Fibroblast of skin of left biceps (primary cell): ENCODE results near the gene TTC21A.

Source experiments
- DNase-seq, 2 experiments: peaks; one replicate each; pipeline ENCODE4 v3.0.0-alpha.2; 2013; ENCODE audit warnings: low read depth in 2 of 2

TTC21A gene

GRCh38 chr3:39180546-39181346 is 73.3 kb downstream of the TTC21A start:
- DNase-seq, result no peak

- no peak for DNase-seq
These were observed 74.2 kb downstream of the TTC21A start for GRCh38 chr3:39181408-39182335.

GRCh38 chr3:39183211-39184080 is 76.0 kb downstream of the TTC21A start:
- DNase-seq, result no peak

GRCh38 chr3:39184081-39184967 is 76.8 kb downstream of the TTC21A start:
- no peak for DNase-seq

- DNase-seq, result no peak
These were observed 77.4 kb downstream of the TTC21A start for GRCh38 chr3:39184968-39185285.

GRCh38 chr3:39185326-39185958 is 78.0 kb downstream of the TTC21A start:
- no peak for DNase-seq

GRCh38 chr3:39185959-39186691 is 78.6 kb downstream of the TTC21A start:
- DNase-seq, result no peak

- DNase-seq, result no peak
These were observed 79.2 kb downstream of the TTC21A start for GRCh38 chr3:39186692-39187151.

GRCh38 chr3:39187372-39188155 is 80.1 kb downstream of the TTC21A start:
- DNase-seq, result no peak
